Endothelial cell (in vitro differentiated cells): Measurements from ENCODE around the gene SCN2B. TPM values are rescaled to one million over a fixed set of nuclear protein-coding genes. Genes with fewer than 3 reads are reported as not detected.

Experiments used
- DNase-seq: peaks from one replicate; pipeline ENCODE4 v3.0.0; 2021; ENCODE audit warnings: low spot score
- H3K27ac Mint-ChIP-seq: one replicate; pipeline ENCODE4 v1.8.0; 2021; ENCODE audit warnings: mixed read lengths, inconsistent platforms; ENCODE audit not compliant: unreplicated experiment
- H3K27me3 Mint-ChIP-seq: one replicate; pipeline ENCODE4 v1.8.0; 2021; ENCODE audit warnings: mild to moderate bottlenecking, moderate library complexity, mixed read lengths, inconsistent platforms; ENCODE audit not compliant: unreplicated experiment
- H3K36me3 Mint-ChIP-seq: one replicate; pipeline ENCODE4 v1.8.0; 2021; ENCODE audit warnings: mild to moderate bottlenecking, low read depth, mixed read lengths, inconsistent platforms; ENCODE audit not compliant: unreplicated experiment
- H3K4me1 Mint-ChIP-seq: one replicate; pipeline ENCODE4 v1.8.0; 2021; ENCODE audit warnings: mild to moderate bottlenecking, mixed read lengths, inconsistent platforms; ENCODE audit not compliant: unreplicated experiment
- H3K4me3 Mint-ChIP-seq: one replicate; pipeline ENCODE4 v1.8.0; 2021; ENCODE audit warnings: mild to moderate bottlenecking, mixed read lengths, inconsistent platforms; ENCODE audit not compliant: unreplicated experiment
- H3K9me3 Mint-ChIP-seq: one replicate; pipeline ENCODE4 v1.8.0; 2021; ENCODE audit warnings: mixed read lengths, inconsistent platforms; ENCODE audit not compliant: unreplicated experiment
- CTCF ChIP-seq: fragments of 200-600 bp; sonication (generic); IDR thresholded peaks from one replicate; pipeline ENCODE4 v1.5.0; 2021; ENCODE audit warnings: antibody characterized with exemption; ENCODE audit not compliant: unreplicated experiment
- total RNA-seq: library from RNA; stranded (reverse); fragmentation: NEBNext Ultra II Directional; extraction: Animal tissue kit (Norgen Biotek cat#: 25700); gene quantifications from one replicate; pipeline ENCODE4 v1.2.1, GENCODE V29; 2021; ENCODE audit not compliant: unreplicated experiment

The SCN2B gene
- total RNA-seq, 1 donor from 2014 or later = not detected

GRCh38 chr11:118143661-118144185 lies 32.7 kb downstream of the SCN2B start:
- no peak for TF ChIP-seq CTCF
- Mint-ChIP-seq H3K4me3 (no peak overlapping the region), H3K36me3 (no peaks in the 10 kb centered on the region), H3K27ac (no peak overlapping the region), H3K27me3 (peaks cover 10% of the 10 kb centered on the region), H3K9me3 (no peaks in the 10 kb centered on the region), H3K4me1 (peaks cover 23% of the 10 kb centered on the region)
- no peak for DNase-seq

- Mint-ChIP-seq H3K27ac (no peak overlapping the region), H3K27me3 (peaks cover 12% of the 10 kb centered on the region), H3K9me3 (no peaks in the 10 kb centered on the region), H3K4me3 (no peak overlapping the region), H3K36me3 (no peaks in the 10 kb centered on the region), H3K4me1 (peaks cover 20% of the 10 kb centered on the region)
- TF ChIP-seq CTCF = no peak
- DNase-seq = no peak
Measured at GRCh38 chr11:118142809-118143208, 33.6 kb downstream of the SCN2B start.

DNA sequence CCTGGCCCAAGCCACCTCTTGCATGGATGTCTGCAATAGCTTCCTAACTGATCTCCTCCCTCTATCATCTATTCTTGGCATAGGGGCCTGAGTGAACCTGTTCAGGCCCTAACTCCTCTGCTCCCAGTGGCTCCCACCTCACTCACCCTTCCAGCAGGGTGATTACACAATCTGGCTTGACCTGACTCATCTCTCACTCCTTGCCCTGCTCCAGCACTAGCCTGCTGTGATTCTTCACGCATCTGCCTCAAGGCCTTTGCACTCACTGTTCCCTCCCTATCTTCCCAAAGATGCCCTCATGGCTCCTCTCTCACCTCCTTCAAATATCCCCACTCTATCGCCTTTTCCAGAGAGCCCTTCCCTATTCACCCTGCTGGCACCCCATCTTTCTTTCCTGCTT lies 34.4 kb downstream of the SCN2B start:
- Mint-ChIP-seq H3K9me3 (no peaks in the 10 kb centered on the region), H3K27me3 (peaks cover 12% of the 10 kb centered on the region), H3K36me3 (no peaks in the 10 kb centered on the region), H3K4me1 (peaks cover 15% of the 10 kb centered on the region), H3K4me3 (no peak overlapping the region), H3K27ac (no peak overlapping the region)
- TF ChIP-seq CTCF = no peak
- DNase-seq = no peak

GRCh38 chr11:118139578-118139977 lies 36.9 kb downstream of the SCN2B start:
- Mint-ChIP-seq H3K27me3 (peaks cover 9% of the 10 kb centered on the region), H3K4me3 (no peak overlapping the region), H3K4me1 (peaks cover 8% of the 10 kb centered on the region), H3K27ac (no peak overlapping the region), H3K9me3 (no peaks in the 10 kb centered on the region), H3K36me3 (no peaks in the 10 kb centered on the region)
- TF ChIP-seq CTCF = no peak
- DNase-seq = no peak

- Mint-ChIP-seq H3K9me3 (no peaks in the 10 kb centered on the region), H3K4me3 (no peak overlapping the region), H3K27me3 (peaks cover 9% of the 10 kb centered on the region), H3K4me1 (peaks cover 7% of the 10 kb centered on the region), H3K27ac (no peak overlapping the region), H3K36me3 (no peaks in the 10 kb centered on the region)
- TF ChIP-seq CTCF = no peak
- no peak for DNase-seq
Measured at GRCh38 chr11:118138839-118139420, 37.5 kb downstream of the SCN2B start.
